ENCODE measurements around the gene SEMA4D.

- TF ChIP-seq CTCF (IDR thresholded peaks at IDR 0.05), result no peak
- no peak for TF ChIP-seq POLR2AphosphoS5 (IDR thresholded peaks at IDR 0.05)
- TF ChIP-seq POLR2A (IDR thresholded peaks at IDR 0.05), result no peak
- TF ChIP-seq EP300 (IDR thresholded peaks at IDR 0.05), result no peak
These were observed 43.2 kb downstream of the SEMA4D start for GRCh38 chr9:89454498-89455355.
